ENCODE results near the gene EYA2.

DNA sequence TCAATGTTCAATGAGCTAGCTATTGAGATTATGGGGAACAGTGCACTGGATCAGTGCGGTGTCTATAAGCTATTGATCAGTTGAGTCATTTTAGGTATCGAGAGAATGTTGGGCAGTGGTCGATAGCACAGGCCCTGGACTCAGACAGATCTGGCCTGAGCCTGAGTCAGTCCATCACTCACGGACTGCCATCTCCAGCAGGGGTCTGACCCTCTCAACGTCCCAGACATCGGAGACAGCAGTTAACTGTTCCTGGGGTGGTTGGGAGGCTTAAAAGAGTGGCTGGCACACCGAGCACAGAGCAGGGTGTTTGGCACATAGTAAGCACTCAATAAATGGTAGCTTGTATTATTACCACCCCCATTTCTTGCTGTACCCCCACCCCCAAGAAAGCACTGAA lies 9.3 kb downstream of the EYA2 start:
- TF ChIP-seq, protein P1, sequence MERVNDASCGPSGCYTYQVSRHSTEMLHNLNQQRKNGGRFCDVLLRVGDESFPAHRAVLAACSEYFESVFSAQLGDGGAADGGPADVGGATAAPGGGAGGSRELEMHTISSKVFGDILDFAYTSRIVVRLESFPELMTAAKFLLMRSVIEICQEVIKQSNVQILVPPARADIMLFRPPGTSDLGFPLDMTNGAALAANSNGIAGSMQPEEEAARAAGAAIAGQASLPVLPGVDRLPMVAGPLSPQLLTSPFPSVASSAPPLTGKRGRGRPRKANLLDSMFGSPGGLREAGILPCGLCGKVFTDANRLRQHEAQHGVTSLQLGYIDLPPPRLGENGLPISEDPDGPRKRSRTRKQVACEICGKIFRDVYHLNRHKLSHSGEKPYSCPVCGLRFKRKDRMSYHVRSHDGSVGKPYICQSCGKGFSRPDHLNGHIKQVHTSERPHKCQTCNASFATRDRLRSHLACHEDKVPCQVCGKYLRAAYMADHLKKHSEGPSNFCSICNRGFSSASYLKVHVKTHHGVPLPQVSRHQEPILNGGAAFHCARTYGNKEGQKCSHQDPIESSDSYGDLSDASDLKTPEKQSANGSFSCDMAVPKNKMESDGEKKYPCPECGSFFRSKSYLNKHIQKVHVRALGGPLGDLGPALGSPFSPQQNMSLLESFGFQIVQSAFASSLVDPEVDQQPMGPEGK (CRISPR knock-in tag; IDR thresholded peaks at IDR 0.05; ENCODE audit: borderline replicate concordance): no peak
- no peak for TF ChIP-seq SNAI2 (CRISPR knock-in tag; IDR thresholded peaks at IDR 0.05)
- TF ChIP-seq, protein P2, sequence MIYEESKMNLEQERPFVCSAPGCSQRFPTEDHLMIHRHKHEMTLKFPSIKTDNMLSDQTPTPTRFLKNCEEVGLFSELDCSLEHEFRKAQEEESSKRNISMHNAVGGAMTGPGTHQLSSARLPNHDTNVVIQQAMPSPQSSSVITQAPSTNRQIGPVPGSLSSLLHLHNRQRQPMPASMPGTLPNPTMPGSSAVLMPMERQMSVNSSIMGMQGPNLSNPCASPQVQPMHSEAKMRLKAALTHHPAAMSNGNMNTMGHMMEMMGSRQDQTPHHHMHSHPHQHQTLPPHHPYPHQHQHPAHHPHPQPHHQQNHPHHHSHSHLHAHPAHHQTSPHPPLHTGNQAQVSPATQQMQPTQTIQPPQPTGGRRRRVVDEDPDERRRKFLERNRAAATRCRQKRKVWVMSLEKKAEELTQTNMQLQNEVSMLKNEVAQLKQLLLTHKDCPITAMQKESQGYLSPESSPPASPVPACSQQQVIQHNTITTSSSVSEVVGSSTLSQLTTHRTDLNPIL (CRISPR knock-in tag; IDR thresholded peaks at IDR 0.05; ENCODE audit: low read depth): no peak
- TF ChIP-seq TOX (CRISPR knock-in tag; IDR thresholded peaks at IDR 0.05; ENCODE audit: borderline replicate concordance): no peak

Measured in SK-N-SH treated with all-trans-retinoic acid at 6 μM for 48 hours (cell line).